ENCODE results near the gene GOLGA6A. TPM values are rescaled to one million over a fixed set of nuclear protein-coding genes. Genes with fewer than 3 reads are reported as not detected.

The GOLGA6A gene
- total and polyA plus RNA-seq, 2 of the 13 experiments (the other 11 are each of a cell fraction or from before 2014, with no cell fraction given) = 0.04 to 0.22 TPM

- TF ChIP-seq SRSF9 (IDR thresholded peaks at IDR 0.05; ENCODE audit: borderline replicate concordance, insufficient read depth, low read depth, low read length, poor library complexity, severe bottlenecking) (no peak), ZNF788 (CRISPR knock-in tag; IDR thresholded peaks at IDR 0.05; ENCODE audit: borderline replicate concordance) (no peak; the same call in 1 of the 2 replicates), TERF1 (CRISPR knock-in tag; IDR thresholded peaks at IDR 0.05) (no peak), ZBTB14 (CRISPR knock-in tag; IDR thresholded peaks at IDR 0.05) (0 out of 2 replicates have a peak, but pooled peaks have one; percentile 29), ZSCAN29 (CRISPR knock-in tag; conservative IDR thresholded peaks at IDR 0.05) (no peak), GATA4 (IDR thresholded peaks at IDR 0.05; ENCODE audit: borderline replicate concordance, low read depth) (no peak), RFXAP (CRISPR knock-in tag; IDR thresholded peaks at IDR 0.05; ENCODE audit: borderline replicate concordance) (no peak), ZNF124 (CRISPR knock-in tag; IDR thresholded peaks at IDR 0.05) (0 out of 2 replicates have a peak, but pooled peaks have one; percentile 47), CREB3 (CRISPR knock-in tag; IDR thresholded peaks at IDR 0.05) (no peak), EHMT2 (IDR thresholded peaks at IDR 0.05; ENCODE audit: borderline replicate concordance, low read depth, low read length) (no peak), JUNB (CRISPR knock-in tag; IDR thresholded peaks at IDR 0.05; ENCODE audit: borderline replicate concordance) (no peak), HNF1A (IDR thresholded peaks at IDR 0.05; ENCODE audit: low read depth) (no peak), HNF1A (CRISPR knock-in tag; IDR thresholded peaks at IDR 0.05; ENCODE audit: borderline replicate concordance) (no peak), RAD21 (CRISPR knock-in tag; IDR thresholded peaks at IDR 0.05) (peak; percentile 92), ZBTB21 (CRISPR knock-in tag; IDR thresholded peaks at IDR 0.05) (no peak), FOXP4 (CRISPR knock-in tag; IDR thresholded peaks at IDR 0.05) (no peak), MED8 (CRISPR knock-in tag; IDR thresholded peaks at IDR 0.05; ENCODE audit: insufficient replicate concordance) (no peak), NR2F2 (IDR thresholded peaks at IDR 0.05; ENCODE audit: borderline replicate concordance, low read depth) (no peak), KDM2A (CRISPR knock-in tag; IDR thresholded peaks at IDR 0.05; ENCODE audit: borderline replicate concordance, low read depth) (peak; percentile 89)
Observed at GRCh38 chr15:74127255-74127953, 45.1 kb upstream of the GOLGA6A start (continued).

Measured in HepG2 (cell line).